HK-2 (cell line): Measurements from ENCODE around the gene THEM4.

Source experiments
- DNase-seq: peaks from one replicate; pipeline ENCODE4 v3.0.0-alpha.2; 2018; ENCODE audit not compliant: unreplicated experiment

Gene THEM4

DNA sequence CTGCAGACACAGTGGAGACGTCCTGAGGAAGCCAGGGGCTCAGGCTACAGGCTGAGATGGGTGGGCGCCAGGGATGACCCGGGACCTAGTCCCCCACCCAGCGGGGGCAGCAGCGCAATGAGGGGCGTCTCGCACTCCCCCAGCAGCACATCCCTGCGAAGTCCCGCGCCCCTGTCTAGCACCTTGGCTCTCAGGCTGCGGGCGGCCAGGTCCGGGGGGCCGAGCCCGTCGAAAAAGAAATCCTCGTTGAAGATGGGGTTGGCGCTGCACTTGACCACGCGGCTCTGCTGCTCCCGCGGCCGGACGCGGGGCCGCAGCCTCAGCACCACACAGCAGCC, 71.5 kb downstream of the THEM4 start:
- DNase-seq: no peak

GRCh38 chr1:151837197-151837596, 72.1 kb downstream of the THEM4 start:
- no peak for DNase-seq

GRCh38 chr1:151835596-151835995, 73.7 kb downstream of the THEM4 start:
- no peak for DNase-seq

DNA sequence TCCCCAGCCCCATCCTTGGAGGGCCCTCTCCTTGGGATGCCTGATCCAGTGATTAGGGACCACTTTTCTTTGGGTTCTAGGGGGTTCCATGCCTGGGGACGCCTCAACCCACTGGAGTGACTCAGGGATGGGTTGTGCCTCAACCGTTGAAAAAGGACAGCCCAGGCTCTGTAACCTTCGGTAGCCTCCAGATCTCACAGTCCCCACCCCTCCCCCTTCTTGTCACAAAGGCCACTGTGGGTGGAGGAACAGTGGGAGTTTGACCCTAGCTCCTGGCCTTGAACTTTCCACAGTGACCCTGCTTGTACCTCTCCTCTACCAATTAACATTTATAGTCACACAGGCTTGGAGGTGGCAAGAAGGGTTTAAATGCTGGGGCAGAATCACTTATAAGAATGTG, 75.1 kb downstream of the THEM4 start:
- no peak for DNase-seq

DNA sequence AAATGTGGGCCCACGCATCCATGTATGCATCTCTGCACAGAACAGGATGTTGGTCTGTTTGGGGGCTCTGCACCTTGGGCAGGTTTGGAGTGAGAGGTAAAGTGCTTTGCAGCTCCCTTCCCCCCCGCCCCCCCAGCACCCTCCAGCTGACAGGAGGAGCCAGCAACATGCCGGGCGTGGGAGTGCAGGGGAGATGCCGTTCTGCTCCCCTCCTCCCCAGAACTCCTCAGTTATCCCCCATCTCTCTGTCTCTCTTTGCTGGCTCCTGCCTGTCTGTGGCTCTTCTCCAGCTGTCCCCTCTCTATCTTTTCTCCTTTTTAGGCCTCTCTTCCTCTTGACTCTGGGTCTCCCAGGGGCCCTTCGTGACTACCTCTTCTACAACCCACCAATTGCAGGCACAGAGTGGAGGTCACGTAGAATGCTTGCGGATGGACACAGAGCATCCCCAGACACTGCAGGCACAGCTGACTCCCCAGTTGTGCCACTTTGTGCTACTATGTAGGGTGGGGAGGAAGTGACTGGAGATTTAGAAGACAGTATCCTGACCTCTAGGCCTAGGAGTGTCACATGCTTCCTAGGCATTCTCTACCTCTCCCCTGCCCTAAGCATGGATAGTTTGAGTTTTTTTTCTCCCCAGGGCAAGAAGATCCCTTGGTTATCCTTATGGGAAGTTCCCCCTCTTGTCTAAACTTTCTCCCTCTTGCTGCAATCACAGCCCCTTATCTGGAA, 76.0 kb downstream of the THEM4 start:
- DNase-seq: no peak

DNA sequence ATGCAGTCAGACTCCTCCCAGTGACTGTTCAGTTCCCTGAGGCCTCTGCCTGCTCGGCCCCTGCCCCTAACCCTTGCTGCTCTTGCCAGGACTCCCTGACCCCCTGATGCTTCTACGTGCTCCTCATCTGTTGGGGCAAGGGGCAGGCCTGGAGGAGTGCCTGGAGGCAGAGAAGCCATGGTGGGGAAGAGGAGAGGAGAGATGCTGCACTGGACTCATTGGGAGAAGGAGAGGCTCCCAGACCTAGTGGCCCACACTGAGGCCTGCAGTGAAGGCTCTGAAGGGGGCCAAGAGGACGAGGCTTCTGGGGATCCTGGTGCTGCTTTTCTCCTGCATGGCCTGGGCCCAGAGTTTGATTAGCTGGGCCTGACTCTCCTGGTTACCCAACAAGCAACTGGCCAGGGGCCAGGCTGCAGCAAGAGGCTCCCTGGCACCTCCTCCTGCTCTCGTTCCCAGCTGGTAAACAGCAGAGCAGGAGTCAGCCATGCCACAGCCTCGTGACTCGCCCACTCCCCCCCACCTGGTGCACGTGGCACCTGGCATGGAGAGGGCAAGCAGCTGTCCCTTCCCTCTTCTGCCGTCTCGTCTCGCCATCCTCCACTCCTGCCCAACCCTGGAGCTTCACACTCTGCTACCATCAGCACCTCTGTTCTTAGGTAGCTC, 76.9 kb downstream of the THEM4 start:
- DNase-seq: peak; percentile 39

DNA sequence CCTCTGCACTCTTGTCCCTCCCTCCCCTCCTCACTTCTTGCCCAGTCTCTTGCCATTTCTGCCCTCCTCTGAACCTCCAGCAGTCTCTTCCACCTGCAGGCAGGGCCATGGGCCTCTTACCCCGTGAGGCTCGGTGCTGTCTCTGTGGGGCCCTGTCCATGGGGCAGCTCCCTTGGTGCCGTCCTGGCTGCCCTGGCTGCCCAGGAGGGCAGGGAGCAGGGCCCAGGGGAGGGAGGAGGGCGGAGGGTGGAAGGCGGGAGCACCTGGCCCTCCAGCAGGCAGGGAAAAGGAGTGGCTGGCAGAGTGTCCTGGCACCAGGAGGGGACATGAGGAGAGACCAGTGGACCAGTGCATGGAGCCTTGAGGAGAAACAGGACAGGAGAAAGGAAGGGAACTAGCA, 77.7 kb downstream of the THEM4 start, which contains the start of gene RORC:
TSS of gene RORC (minus strand) at position 198 of the 400 bp plus-strand sequence. CDS start at position 160, 38 bp downstream.
- no peak for DNase-seq

GRCh38 chr1:151831256-151831591, 78.1 kb downstream of the THEM4 start:
- no peak for DNase-seq

DNA sequence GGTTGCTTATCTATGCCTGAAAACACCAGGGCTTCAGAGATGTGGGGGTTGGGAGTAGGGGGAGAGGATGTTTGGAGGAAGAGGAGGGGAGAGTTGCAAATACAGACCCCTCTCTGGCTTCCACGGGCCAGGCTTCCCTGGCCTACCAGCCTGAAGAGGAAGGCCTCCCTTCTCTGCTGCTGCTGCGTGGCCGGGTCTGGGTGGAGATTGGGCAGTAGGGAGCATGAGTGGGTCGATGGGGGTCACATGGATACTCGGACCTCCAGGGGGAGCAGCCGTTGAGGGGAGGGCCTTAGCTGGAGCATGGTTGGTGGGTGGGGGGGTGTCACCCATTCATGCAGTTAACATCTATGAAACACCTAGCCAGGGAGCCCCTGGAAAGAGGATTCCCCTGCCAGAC, 79.3 kb downstream of the THEM4 start:
- DNase-seq: no peak

- no peak for DNase-seq
Measured at GRCh38 chr1:151829352-151830046, 79.8 kb downstream of the THEM4 start.

DNA sequence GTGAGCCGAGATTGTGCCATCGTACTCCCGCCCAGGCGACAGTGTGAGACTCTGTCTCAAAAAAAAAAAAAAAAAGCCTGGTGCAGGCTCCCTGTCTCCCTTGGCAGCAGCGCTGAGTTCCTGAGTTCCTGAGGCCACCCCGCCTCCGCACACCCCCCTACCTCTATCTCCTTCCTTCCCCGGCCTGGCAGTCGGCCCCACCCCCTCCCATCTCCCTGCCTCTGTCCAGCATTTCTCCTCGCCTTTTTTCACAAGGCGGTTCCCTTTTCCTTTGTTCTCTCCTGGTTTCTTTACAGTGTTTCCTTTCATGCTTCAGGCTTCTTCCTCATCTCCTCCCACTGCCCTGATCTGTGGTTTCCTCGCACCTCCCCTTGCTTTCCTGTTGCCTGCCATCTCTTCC, 80.4 kb downstream of the THEM4 start:
- peak; percentile 37 for DNase-seq

GRCh38 chr1:151827853-151828252, 81.5 kb downstream of the THEM4 start:
- no peak for DNase-seq

DNA sequence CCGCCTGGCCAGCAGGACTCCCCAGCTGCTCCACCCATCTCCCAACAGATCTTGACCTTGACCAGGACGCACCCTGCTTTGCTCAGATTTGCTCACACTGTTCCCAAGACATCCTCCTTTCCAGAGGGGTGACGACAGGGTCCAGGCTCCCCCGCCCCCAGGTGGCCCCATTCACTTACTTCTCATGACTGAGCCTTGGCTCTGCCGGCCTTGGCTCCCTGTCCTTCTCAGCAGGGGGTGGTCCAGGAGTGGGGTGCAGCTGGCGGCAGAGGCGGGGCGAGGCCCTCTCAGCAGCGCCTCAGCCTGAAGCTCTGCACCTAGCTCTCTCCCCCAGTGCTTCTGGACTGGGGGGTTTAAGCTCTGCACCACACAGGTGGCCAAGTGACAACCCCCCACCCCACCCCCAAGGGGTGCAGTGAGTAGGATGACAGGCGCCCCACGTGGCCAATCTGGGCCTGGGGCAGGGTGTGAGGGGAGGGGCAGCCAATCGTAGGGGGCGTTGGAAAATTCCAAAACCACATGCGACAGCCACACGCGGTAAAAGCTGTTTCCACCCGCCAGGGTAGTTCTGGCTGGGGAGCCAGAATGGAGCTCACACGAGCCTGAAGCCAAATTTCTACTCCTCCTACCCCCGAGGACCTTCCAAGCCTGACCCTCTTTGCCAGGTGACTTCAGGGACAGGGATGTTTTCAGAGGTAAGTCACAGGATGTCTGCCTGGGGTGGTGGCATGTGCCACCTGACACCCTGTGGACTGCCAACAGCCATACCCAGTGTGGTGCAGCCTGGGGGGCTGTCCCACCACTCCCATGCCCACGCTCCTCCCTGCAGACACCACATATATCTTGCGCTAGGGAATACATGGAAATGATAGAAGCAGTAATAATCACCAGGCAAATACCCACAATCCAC, 83.3 kb downstream of the THEM4 start:
- no peak for DNase-seq

DNA sequence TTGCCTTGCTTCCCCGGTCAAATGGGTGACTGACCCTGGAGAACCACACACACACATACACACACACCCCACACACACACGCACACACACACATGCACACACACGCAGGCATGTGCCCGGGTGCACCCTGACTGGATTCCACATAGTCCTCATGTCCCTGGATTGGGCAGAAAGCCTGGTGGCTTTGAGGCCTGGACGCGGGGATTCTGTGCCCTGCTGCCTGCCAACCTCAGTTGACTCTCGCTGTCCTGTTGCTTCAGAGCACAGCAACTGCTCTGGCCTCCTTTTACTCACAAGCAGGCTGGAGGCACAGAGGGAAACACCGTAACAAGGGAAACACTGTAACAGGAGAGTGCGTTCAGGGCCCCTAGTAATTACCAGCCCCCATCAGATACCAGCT, 84.1 kb downstream of the THEM4 start:
- DNase-seq: no peak
